Measurements from ENCODE around the gene PDCD6IP. TPM values are rescaled to one million over a fixed set of nuclear protein-coding genes. Genes with fewer than 3 reads are reported as not detected.

The PDCD6IP gene
- total and polyA plus RNA-seq, 2 donors, result 74.3 to 250 TPM

DNA sequence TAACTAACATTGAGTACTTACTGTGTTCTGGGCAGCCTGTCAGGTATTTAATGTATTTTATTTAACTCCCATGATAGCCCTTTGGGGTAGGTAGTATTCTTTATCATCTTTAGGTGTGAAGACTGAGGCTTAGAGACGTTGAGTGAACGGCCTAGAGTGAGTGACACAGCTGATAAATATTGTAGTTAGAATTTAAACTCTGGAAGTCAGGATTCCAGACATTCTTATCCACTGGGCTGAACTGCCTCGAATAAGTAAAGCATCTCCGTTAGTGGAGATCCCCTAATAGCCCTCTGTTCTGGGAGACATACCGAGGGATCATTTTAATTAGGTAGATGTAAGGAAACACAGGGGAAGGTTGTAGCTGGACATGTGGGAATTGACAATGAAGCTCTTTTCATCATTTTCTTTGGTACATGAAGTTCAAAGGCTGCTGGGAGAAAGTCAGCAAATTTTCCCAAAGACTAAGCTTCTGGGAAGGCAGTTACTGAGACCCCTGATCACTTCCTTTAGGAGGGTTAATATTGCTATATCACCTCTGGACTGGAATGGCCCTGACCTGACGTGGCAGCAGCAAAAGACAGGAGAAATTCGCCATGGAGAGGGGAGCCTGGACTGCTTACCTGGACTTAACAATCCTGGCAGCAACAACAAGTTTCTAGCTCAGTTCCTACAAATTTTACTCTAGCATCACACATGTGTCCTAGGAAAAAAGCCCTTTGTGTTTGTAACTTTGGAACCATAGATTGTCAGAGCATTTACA lies 11.7 kb upstream of the PDCD6IP start:
- Histone ChIP-seq H3K4me1 (ENCODE audit: insufficient read depth) (no peaks in the 10 kb centered on the region), H3K4me3 (ENCODE audit: low read depth, low read length) (no peak overlapping the region), H3K36me3 (ENCODE audit: insufficient read depth) (no peaks in the 10 kb centered on the region), H3K27ac (ENCODE audit: low read depth) (no peak overlapping the region)
- DNase-seq (ENCODE audit: extremely low spot score), result no peak
- WGBS, result 41% methylated on average over 7 of the region's 7 CpGs

DNA sequence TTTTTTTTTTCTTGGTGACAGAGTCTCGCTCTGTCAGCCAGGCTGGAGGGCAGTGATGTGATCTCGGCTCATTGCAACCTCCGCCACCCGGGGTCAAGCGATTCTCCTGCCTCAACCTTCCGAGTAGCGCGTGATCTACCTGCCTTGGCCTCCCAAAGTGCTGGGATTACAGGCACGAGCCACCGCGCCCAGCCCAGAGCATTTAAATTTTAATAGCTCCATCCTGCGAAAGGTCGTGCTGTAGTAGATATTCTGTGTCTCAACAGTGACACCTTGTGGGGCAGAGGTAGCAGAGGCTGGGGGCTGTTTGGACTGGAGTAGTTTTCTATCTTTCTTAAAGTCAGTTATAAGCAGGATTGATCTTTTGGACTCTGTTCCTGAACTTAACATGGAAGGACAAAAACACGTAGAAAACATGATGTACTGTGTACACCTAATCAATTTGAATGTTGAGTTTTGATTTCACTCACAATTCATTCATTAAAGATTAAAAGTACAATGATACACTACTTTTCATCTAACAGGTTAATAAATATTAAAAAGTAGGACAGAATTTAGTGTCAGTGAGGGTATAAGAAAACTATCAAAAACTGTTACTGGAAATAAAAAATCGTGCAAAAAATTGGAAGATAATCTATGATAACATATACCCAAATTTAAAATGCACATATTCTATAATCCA lies 11.0 kb upstream of the PDCD6IP start:
- no peak for DNase-seq (ENCODE audit: extremely low spot score)
- H3K27ac ChIP-seq (ENCODE audit: low read depth), result no peak overlapping the region
- no peak overlapping the region for H3K4me3 ChIP-seq (ENCODE audit: low read depth, low read length)
- 7% methylated on average over 15 of the region's 15 CpGs for WGBS
- H3K4me1 ChIP-seq (ENCODE audit: insufficient read depth), result no peaks in the 10 kb centered on the region
- no peaks in the 10 kb centered on the region for H3K36me3 ChIP-seq (ENCODE audit: insufficient read depth)

DNA sequence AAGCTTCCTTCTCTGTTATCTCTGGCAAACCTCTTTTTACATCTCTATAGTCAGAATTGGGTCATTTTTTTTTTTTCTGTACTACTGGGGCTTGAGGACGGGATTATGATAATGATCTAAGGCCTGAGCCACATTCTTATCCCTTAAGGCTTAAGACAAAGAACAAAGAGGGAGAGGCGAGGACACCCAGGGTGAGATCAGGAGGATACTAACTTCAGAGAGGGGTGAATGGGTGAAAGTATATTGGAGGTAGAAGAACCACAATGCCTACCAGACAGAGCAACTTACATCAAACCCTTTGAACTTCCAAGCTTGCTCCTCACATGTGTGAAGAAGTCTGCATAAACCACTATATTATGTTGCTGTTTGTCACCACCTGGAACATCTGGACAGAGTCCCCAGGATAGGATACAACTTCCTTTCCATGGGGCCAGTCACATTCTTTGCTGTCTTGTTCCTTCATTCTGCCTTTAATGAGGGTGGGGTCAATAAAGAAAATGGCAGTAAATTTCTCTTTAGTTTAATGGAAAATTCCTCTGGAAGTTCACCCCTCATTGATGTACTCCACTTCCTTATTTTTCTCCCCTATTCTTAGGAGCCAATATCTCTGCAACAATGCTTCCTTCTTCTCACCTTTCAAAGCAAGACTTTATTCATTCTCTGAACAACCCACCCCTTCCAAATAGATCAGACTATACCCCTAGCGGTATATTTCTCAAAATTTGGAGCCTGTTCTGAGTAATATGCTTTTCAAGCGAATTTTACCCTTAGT lies 9.1 kb upstream of the PDCD6IP start:
- 43% methylated on average over 4 of the region's 4 CpGs for WGBS
- Histone ChIP-seq H3K4me3 (ENCODE audit: low read depth, low read length) (no peak overlapping the region), H3K36me3 (ENCODE audit: insufficient read depth) (no peaks in the 10 kb centered on the region), H3K27ac (ENCODE audit: low read depth) (no peak overlapping the region), H3K4me1 (ENCODE audit: insufficient read depth) (no peaks in the 10 kb centered on the region)
- DNase-seq (ENCODE audit: extremely low spot score), result no peak

DNA sequence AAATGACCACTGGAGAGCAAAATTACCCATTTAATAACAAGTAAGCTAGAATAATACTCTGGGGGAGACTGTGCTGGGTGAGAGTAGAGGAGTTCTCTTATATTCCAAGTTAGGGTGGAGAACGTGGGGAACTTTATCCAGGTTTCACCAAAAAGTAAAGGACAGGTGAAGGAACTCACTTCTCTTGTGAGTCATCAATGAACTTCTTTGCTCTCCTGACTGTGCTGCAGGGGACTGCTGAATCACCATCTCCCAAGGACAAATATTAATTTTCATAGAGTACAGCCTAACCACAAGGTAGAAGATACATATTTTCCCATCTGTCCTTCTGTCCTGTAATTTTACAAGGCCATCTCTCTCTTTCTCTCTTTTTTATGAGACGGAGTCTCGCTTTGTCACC lies 8.3 kb upstream of the PDCD6IP start:
- 83% methylated on average over 3 of the region's 3 CpGs for WGBS
- H3K27ac ChIP-seq (ENCODE audit: low read depth), result no peak overlapping the region
- H3K4me1 ChIP-seq (ENCODE audit: insufficient read depth), result no peaks in the 10 kb centered on the region
- no peak overlapping the region for H3K4me3 ChIP-seq (ENCODE audit: low read depth, low read length)
- no peaks in the 10 kb centered on the region for H3K36me3 ChIP-seq (ENCODE audit: insufficient read depth)
- no peak for DNase-seq (ENCODE audit: extremely low spot score)

DNA sequence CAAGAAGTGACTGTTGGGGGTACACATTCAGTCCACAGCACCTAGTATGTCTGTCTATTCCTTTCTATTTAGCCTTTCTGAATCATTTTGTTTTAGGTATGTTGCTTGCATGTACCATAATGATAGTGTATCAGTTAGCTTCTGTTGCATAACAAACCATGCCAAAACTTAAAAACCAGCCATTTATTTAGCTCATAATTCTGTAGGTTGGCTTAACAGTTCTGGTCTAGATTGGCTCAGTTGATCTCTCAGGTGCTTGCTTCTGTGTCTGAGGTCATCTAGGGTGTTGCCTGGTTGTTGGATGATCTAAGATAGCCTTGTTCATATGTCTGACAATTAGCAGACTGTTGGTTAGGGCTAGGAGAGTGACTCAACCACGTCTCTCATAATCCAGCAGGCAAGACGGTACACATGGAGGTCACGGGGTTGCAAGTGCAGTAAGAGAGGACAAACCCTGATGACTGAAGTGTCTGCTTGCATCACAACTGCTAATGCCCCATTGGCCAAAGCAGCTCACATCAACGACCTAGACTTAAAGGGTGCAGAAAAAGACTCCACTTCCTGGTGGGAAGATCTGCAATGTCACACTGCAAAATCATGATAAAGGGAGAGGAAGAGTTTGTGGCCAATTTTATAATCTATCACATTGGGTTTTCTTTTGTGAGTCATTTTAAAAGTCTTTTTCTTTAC lies 6.8 kb upstream of the PDCD6IP start:
- H3K27ac ChIP-seq (ENCODE audit: low read depth), result no peak overlapping the region
- 59% methylated on average over 4 of the region's 4 CpGs for WGBS
- no peak for DNase-seq (ENCODE audit: extremely low spot score)

DNA sequence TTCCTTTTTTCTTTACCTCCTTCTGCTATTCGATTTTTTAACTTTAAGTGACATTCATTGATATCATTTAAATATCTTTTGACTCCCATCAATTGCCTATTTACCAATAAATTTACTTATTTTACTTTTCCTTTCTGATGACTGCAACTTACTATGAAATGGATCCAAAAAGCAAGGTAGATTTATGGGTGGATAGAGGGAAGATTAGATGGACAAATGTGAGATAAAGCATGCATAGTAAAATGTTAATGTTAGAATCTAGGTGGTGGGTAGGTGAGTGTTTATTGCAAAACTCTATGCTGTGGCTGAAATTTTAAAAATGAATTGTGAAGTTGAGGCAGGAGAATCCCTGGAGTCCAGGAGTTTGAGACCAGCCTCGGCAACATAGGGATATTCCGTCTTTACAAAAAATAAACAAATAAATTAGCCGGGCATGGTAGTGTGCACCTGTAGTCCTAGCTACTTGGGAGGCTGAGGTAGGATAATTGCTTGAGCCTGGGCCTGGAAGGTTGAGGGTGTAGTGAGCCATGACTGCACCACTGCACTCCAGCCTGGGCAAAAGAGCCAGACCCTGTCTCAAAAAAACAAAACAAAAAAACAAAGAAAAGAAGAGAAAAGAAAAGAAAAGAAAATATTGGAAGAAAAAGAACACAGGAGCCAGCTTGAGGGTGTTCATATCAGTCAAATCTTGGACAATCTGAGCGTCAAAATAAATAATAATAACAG lies 6.1 kb upstream of the PDCD6IP start:
- Histone ChIP-seq H3K36me3 (ENCODE audit: insufficient read depth) (no peaks in the 10 kb centered on the region), H3K4me3 (ENCODE audit: low read depth, low read length) (no peak overlapping the region), H3K27ac (ENCODE audit: low read depth) (no peak overlapping the region), H3K4me1 (ENCODE audit: insufficient read depth) (no peaks in the 10 kb centered on the region)
- DNase-seq (ENCODE audit: extremely low spot score), result no peak
- whole genome bisulfite sequencing, result 81% methylated on average over 5 of the region's 5 CpGs

More for the DNA sequence above, 6.8 kb upstream of the PDCD6IP start:
- H3K36me3 ChIP-seq (ENCODE audit: insufficient read depth), result no peaks in the 10 kb centered on the region
- H3K4me1 ChIP-seq (ENCODE audit: insufficient read depth), result no peaks in the 10 kb centered on the region
- no peak overlapping the region for H3K4me3 ChIP-seq (ENCODE audit: low read depth, low read length)

DNA sequence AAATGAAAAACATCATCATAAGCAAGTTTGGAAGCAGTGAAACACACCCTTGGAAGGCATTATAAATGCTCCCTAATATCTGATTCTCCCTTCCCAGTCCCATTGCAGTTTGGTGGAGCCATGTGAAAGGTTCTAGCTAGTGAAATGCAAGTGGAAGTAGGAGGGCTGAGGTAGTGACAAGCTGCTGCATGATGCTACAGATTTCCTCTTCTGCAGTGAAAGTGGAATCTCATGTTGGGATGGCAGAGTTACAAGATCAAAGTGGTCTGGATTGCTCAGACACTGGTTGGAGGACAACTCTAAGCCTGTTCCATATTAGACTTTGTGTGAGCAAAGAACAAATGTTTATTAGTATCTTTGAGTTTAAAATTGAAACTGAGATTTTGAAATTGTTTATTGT lies 3.3 kb upstream of the PDCD6IP start:
- no peak overlapping the region for H3K27ac ChIP-seq (ENCODE audit: low read depth)
- no peak for DNase-seq (ENCODE audit: extremely low spot score)

DNA sequence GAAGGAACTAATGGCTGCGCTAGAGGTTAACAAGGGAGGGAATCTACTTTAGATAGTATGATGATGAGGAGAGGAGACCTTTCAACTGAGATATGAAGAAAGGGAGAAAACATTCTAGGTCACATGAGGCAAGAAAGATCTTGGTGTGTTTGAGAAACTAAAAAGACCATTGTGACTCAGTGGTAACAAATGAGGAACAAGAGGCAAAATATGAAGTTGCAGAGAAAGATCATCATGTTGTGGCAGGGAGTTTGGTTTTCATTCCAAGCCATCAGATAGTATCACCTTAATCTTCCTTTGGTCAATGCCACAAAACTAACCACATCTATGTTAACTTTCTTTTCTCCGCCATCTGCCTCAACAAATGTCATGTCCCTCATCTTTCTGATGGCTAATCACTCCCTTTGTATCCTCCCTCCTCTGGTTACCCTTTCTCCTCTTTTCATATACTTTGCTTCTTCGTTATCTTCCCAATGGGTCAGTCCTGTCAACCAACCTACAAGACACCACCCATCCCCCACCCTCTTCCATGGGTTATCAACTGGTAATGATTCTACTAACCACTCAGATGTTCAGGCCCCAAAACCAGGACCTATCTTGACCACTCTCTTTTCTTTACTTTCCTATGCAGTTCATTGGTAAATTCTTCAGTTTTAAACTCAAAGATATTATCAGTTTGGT lies 2.4 kb upstream of the PDCD6IP start:
- Histone ChIP-seq H3K4me1 (ENCODE audit: insufficient read depth) (no peaks in the 10 kb centered on the region), H3K36me3 (ENCODE audit: insufficient read depth) (no peaks in the 10 kb centered on the region), H3K27ac (ENCODE audit: low read depth) (no peak overlapping the region), H3K4me3 (ENCODE audit: low read depth, low read length) (no peak overlapping the region)
- no peak for DNase-seq (ENCODE audit: extremely low spot score)
- 92% methylated on average over 3 of the region's 3 CpGs for WGBS

More for the DNA sequence above, 3.3 kb upstream of the PDCD6IP start:
- Histone ChIP-seq H3K4me3 (ENCODE audit: low read depth, low read length) (no peak overlapping the region), H3K4me1 (ENCODE audit: insufficient read depth) (no peaks in the 10 kb centered on the region), H3K36me3 (ENCODE audit: insufficient read depth) (no peaks in the 10 kb centered on the region)

DNA sequence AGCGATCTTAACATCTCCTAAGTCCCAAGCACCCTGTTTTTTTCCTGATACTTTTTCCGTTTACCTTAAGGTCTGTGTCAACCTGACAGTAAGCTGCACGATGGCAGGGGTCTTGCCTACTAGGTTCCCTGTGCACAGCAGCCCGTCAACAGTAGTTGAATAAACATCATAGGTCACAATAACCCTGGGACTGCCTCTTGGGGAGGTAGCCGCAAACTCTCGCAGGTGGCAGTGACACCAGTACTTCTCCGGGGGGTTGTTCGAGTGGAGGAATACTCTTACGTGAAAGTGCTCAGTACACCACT lies 365 bp upstream of the PDCD6IP start:
- no peak for DNase-seq (ENCODE audit: extremely low spot score)
- under 1% methylated on average over 9 of the region's 9 CpGs for WGBS
- no peak overlapping the region for H3K27ac ChIP-seq (ENCODE audit: low read depth)
- peak overlapping the region; percentile 76 for H3K4me3 ChIP-seq (ENCODE audit: low read depth, low read length)
- no peaks in the 10 kb centered on the region for H3K36me3 ChIP-seq (ENCODE audit: insufficient read depth)
- no peaks in the 10 kb centered on the region for H3K4me1 ChIP-seq (ENCODE audit: insufficient read depth)

DNA sequence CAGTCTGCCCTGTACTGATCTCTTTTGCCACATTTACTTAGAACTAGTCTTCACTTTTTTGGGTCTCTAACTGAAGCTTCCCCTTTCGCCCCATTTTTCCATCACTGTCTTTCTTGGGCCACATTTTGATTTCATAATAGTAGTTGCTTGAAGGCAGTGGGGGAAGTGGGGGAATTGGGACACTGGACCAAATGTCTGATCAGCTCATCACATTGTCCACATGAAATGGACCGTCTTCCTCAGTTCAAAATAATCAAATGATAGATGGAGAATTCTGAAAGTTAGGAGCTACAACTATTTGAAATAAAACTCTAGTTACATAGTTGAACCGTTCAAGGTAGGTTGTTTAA lies 747 bp downstream of the PDCD6IP start:
- H3K4me3 ChIP-seq (ENCODE audit: low read depth, low read length), result peak overlapping the region; percentile 76
- H3K4me1 ChIP-seq (ENCODE audit: insufficient read depth), result no peaks in the 10 kb centered on the region
- H3K27ac ChIP-seq (ENCODE audit: low read depth), result peak overlapping the region; percentile 96
- H3K36me3 ChIP-seq (ENCODE audit: insufficient read depth), result no peaks in the 10 kb centered on the region
- DNase-seq (ENCODE audit: extremely low spot score), result no peak
- WGBS, result 15% methylated on average over 3 of the region's 3 CpGs

DNA sequence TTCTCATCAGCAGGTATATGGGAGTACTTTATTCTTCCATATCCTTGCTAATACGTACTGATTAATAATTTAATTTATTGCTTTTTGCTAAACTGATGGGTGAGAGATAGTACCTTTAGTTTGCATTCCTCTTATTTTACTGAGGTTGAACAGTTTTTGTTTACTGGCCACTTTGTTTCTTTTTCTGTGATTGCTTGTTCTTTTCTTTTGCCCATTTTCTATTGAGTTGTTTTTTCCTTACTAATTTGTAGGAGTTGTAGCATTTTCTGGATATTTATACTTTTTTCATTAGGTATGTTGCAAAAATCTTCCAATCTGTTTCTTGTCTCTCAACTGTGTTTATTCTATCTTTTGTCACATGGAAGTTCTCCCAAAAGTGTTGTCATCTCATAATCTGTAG lies 4.8 kb downstream of the PDCD6IP start:
- WGBS, result 87% methylated on average over 1 of the region's 1 CpG
- H3K27ac ChIP-seq (ENCODE audit: low read depth), result no peak overlapping the region
- H3K4me3 ChIP-seq (ENCODE audit: low read depth, low read length), result no peak overlapping the region
- H3K4me1 ChIP-seq (ENCODE audit: insufficient read depth), result no peaks in the 10 kb centered on the region
- H3K36me3 ChIP-seq (ENCODE audit: insufficient read depth), result no peaks in the 10 kb centered on the region
- no peak for DNase-seq (ENCODE audit: extremely low spot score)

DNA sequence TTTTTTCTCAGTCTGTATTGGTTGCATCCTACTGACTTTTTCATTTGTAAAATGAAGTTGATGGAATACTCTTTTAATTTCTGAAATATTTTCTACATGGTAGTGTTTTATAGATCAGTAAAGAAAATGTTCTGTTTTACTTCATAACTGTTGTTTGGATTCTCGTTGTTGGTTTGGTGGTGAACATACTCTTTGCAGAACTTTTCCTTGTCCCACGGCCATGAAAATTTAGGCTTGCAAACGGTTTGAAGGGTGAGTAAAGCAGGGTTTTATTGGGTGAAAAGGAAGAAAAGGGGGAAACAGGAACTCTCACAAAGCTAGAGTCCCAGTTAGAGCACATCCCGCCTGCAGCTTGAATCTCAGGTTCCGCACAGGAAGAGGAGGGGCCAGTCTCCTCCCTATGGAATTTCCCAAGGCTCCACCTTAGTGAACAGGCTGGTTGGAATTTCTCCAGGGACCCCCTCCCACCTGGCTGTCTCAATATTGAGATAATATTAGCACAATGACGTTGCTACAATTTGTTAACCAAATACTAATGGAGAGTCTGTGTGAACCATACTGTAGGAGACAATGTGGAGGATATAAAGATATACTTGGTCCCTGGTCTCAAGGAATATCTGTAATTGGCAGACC lies 5.6 kb downstream of the PDCD6IP start:
- Histone ChIP-seq H3K27ac (ENCODE audit: low read depth) (no peak overlapping the region), H3K36me3 (ENCODE audit: insufficient read depth) (no peaks in the 10 kb centered on the region), H3K4me1 (ENCODE audit: insufficient read depth) (no peaks in the 10 kb centered on the region), H3K4me3 (ENCODE audit: low read depth, low read length) (no peak overlapping the region)
- WGBS, result 94% methylated on average over 6 of the region's 6 CpGs
- DNase-seq (ENCODE audit: extremely low spot score), result no peak

All from urinary bladder (tissue), 4 donors.